ENCODE results near the gene CHST13. TPM values are rescaled to one million over a fixed set of nuclear protein-coding genes. Genes with fewer than 3 reads are reported as not detected.

CHST13 gene
- total and polyA plus RNA-seq, 11 donors: 0.07 to 2.3 (median 0.37) TPM; not detected in 1

DNA sequence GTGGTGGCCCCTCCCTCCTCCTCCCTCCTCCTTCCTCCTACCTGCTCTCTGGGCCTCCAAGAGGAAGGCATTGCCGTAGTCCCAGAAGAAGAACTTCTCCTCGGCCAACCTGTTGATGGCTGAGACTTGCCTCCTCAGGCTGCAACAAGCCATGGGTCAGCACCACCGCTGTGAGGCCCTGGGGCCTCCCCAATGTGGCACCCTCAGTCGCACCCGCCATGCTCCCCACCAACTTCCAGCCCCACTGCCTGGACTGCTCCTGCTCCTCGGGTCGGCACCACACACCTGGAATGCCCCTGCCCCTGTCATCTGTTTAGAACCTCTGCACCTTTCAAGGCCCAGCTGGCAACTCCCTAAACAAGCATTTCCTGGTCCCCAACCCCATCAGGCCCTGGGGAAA is 23.9 kb upstream of the CHST13 start:
- peak in 1 of 5 donors; percentile 29 for DNase-seq
- Histone ChIP-seq H3K36me3 (no peaks in the 10 kb centered on the region), H3K4me1 (peaks cover 0 to 4% (median 0%) of the 10 kb centered on the region in 12 donors), H3K9me3 (no peaks in the 10 kb centered on the region), H3K27ac (no peak overlapping the region), H3K4me3 (no peak overlapping the region), H3K27me3 (peaks cover 0 to 6% (median 0%) of the 10 kb centered on the region in 9 donors)
- TF ChIP-seq POLR2A (IDR thresholded peaks at IDR 0.05): no peak
- no peak for TF ChIP-seq CTCF (IDR thresholded peaks at IDR 0.05)
- intact Hi-C loops (cut with DNase I): no loop called here
- no peak for ATAC-seq
- 88 to 93% (median 91%) methylated on average over 7 of the region's 7 CpGs for WGBS, 4 donors

GRCh38 chr3:126501054-126501453 is 22.9 kb upstream of the CHST13 start:
- TF ChIP-seq CTCF (IDR thresholded peaks at IDR 0.05): no peak
- TF ChIP-seq POLR2A (IDR thresholded peaks at IDR 0.05): no peak
- ATAC-seq (no peak), DNase-seq (no peak)
- H3K36me3 ChIP-seq: no peaks in the 10 kb centered on the region
- no peaks in the 10 kb centered on the region for H3K9me3 ChIP-seq
- H3K27ac ChIP-seq: no peak overlapping the region
- 76 to 83% (median 78%) methylated on average over 4 to 5 of the region's 5 CpGs for WGBS, 4 donors
- peaks cover 0 to 4% (median 0%) of the 10 kb centered on the region in 12 donors for H3K4me1 ChIP-seq
- H3K27me3 ChIP-seq: peaks cover 0 to 9% (median 0%) of the 10 kb centered on the region in 9 donors
- intact Hi-C loops (cut with DNase I): no loop called here
- no peak overlapping the region for H3K4me3 ChIP-seq

DNA sequence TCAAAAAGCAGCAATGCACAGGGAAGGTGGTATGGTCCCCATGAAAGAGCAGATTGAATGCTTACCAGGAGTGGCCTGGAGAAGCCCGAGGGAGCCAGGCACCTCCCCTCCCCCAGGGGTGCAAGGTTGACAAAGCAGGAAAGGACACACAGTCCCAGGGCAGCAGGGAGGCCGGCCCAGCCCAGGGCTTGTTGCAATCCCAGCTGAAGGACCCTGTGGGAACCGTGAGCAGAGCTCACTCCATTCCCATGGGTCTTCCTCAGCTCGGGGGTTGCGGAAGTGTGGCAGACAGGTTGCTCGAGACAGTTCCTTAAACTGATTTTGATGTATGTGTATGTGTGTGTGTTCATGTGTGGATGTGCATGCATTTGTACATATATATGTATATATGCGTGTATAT is 22.2 kb upstream of the CHST13 start:
- Histone ChIP-seq H3K36me3 (no peaks in the 10 kb centered on the region), H3K27me3 (peaks cover 0 to 9% (median 0%) of the 10 kb centered on the region in 9 donors), H3K4me1 (peaks cover 0 to 4% (median 0%) of the 10 kb centered on the region in 12 donors), H3K27ac (no peak overlapping the region), H3K4me3 (no peak overlapping the region), H3K9me3 (no peaks in the 10 kb centered on the region)
- intact Hi-C loops (cut with DNase I): no loop called here
- 36 to 47% (median 44%) methylated on average over 7 of the region's 7 CpGs for WGBS, 4 donors
- DNase-seq: peak in 1 of 5 donors; percentile 72
- ATAC-seq: peak; percentile 53 to 71 (median 70)
- TF ChIP-seq CTCF (IDR thresholded peaks at IDR 0.05) (no peak), POLR2A (IDR thresholded peaks at IDR 0.05) (no peak)

GRCh38 chr3:126502656-126503055 is 21.3 kb upstream of the CHST13 start:
- H3K9me3 ChIP-seq: no peaks in the 10 kb centered on the region
- ATAC-seq (no peak), DNase-seq (no peak)
- TF ChIP-seq POLR2A (IDR thresholded peaks at IDR 0.05): no peak
- peaks cover 0 to 4% (median 0%) of the 10 kb centered on the region in 12 donors for H3K4me1 ChIP-seq
- WGBS, 4 donors: 76 to 100% (median 95%) methylated on average over 1 of the region's 1 CpG
- H3K27me3 ChIP-seq: peaks cover 0 to 9% (median 0%) of the 10 kb centered on the region in 9 donors
- no peak overlapping the region for H3K4me3 ChIP-seq
- no peaks in the 10 kb centered on the region for H3K36me3 ChIP-seq
- H3K27ac ChIP-seq: no peak overlapping the region
- intact Hi-C loops (cut with DNase I): no loop called here

GRCh38 chr3:126503701-126504100 is 20.3 kb upstream of the CHST13 start:
- WGBS, 4 donors: 85 to 90% (median 88%) methylated on average over 9 to 10 of the region's 10 CpGs
- Histone ChIP-seq H3K36me3 (no peaks in the 10 kb centered on the region), H3K27ac (no peak overlapping the region), H3K4me3 (no peak overlapping the region), H3K4me1 (peaks cover 0 to 4% (median 0%) of the 10 kb centered on the region in 12 donors), H3K27me3 (peaks cover 0 to 9% (median 0%) of the 10 kb centered on the region in 9 donors), H3K9me3 (no peaks in the 10 kb centered on the region)
- no peak for ATAC-seq
- DNase-seq: no peak
- TF ChIP-seq CTCF (IDR thresholded peaks at IDR 0.05): no peak
- no peak for TF ChIP-seq POLR2A (IDR thresholded peaks at IDR 0.05)
- intact Hi-C loops (cut with DNase I): no loop called here
